Esophagus muscularis mucosa (tissue), 4 donors: ENCODE results near the gene AP2A1. TPM values are rescaled to one million over a fixed set of nuclear protein-coding genes. Genes with fewer than 3 reads are reported as not detected.

Experiments
- DNase-seq: peaks from one replicate; pipeline ENCODE4 v3.0.0-alpha.2; 2017; ENCODE audit errors: extremely low spot score
- H3K27ac ChIP-seq, 4 donors: fragments of 200-600 bp; sonication (generic); replicated peaks in 1 of 4; 1 replicate in 3 of 4; 2 replicates in 1 of 4; pipeline ENCODE4 v1.5.1; 2016 to 2019; ENCODE audit warnings: mild to moderate bottlenecking in 1 of 4
- H3K27me3 ChIP-seq, 4 donors: fragments of 200-600 bp; sonication (generic); one replicate each; pipeline versions ENCODE4 v1.5.1 to v1.6.0; 2016 to 2019
- H3K36me3 ChIP-seq, 4 donors: fragments of 200-600 bp; sonication (generic); one replicate each; pipeline ENCODE4 v1.5.1; 2016 to 2019
- H3K4me1 ChIP-seq, 4 donors: fragments of 200-600 bp; sonication (generic); one replicate each; pipeline ENCODE4 v1.5.1; 2016 to 2019
- H3K4me3 ChIP-seq, 4 donors: fragments of 200-600 bp; sonication (generic); 1 replicate in 2 of 4; 2 replicates in 2 of 4; pipeline ENCODE4 v1.5.1; 2016 to 2019; ENCODE audit warnings: mild to moderate bottlenecking in 4 of 4, moderate library complexity in 1 of 4
- H3K9me3 ChIP-seq, 4 donors: fragments of 200-600 bp; sonication (generic); 1 replicate in 3 of 4; 2 replicates in 1 of 4; pipeline ENCODE4 v1.5.1; 2016 to 2019
- EP300 ChIP-seq: sonication (generic); formaldehyde crosslinking; IDR thresholded peaks from one replicate; pipeline ENCODE4 v1.6.1; 2017; ENCODE audit warnings: antibody characterized with exemption
- POLR2A ChIP-seq: fragments of 450-650 bp; IDR thresholded peaks from one replicate; pipeline ENCODE4 v1.6.1; 2017; ENCODE audit warnings: antibody characterized with exemption, moderate library complexity, mild to moderate bottlenecking, low read depth
- POLR2AphosphoS5 ChIP-seq, 2 donors: sonication (generic); formaldehyde crosslinking; IDR thresholded peaks; one replicate each; pipeline ENCODE4 v1.6.1; 2017; ENCODE audit warnings: antibody characterized with exemption in 2 of 2
- WGBS: methylation state at CpG from one replicate; pipeline ENCODE4 v1.1.5; 2018; 5-methylcytosine and 5-hydroxymethylcytosine counted together
- intact Hi-C: fragments of 100-400 bp; cut with DNase I; formaldehyde crosslinking; loops from one replicate; pipeline ENCODE4 v1.15.1; 2023
- total RNA-seq, 4 donors: library from RNA; depleted of rRNA; stranded (reverse); fragments of >200 nt; gene quantifications; one replicate each; pipeline versions ENCODE4 v1.1.0 to v1.2.1, GENCODE V29; 2016
- TF ChIP-seq, protein P1 (sequence below), 3 experiments: fragments of 200-600 bp in 2 of 3; fragments of 450-650 bp in 1 of 3; sonication (generic) in 2 of 3; IDR thresholded peaks; one replicate each; pipeline ENCODE4 v1.5.1; 2017 to 2019; ENCODE audit warnings: antibody characterized with exemption in 3 of 3, mild to moderate bottlenecking in 2 of 3, moderate library complexity in 1 of 3

Gene AP2A1
- total RNA-seq, 4 donors from 2014 or later: 56.9 to 114 (median 87.8) TPM

DNA sequence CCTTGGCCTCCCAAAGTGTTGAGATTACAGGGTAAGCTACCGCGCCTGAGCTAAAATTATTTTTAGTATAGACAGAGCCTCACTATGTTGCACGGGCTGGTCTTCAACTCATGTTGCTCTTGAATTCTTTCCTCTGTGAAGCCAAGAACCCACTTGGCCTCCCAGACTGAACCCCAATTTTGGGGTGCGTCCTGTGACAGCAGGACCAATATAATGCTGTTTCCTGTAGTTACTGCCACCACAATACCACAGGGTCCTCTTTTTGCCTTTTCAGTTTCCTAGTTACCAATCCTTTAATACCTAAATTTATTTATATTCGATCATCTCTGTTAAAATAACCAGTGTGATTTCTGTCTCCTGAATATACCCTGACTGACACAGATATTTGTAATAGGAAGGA is 36.6 kb upstream of the AP2A1 start:
- Histone ChIP-seq H3K4me1 (no peaks in the 10 kb centered on the region), H3K36me3 (no peaks in the 10 kb centered on the region), H3K4me3 (no peak overlapping the region), H3K27ac (no peak overlapping the region), H3K9me3 (no peaks in the 10 kb centered on the region), H3K27me3 (no peaks in the 10 kb centered on the region)
- DNase-seq: no peak
- TF ChIP-seq POLR2AphosphoS5 (IDR thresholded peaks at IDR 0.05): no peak
- no peak for TF ChIP-seq POLR2A
- TF ChIP-seq, protein P1, sequence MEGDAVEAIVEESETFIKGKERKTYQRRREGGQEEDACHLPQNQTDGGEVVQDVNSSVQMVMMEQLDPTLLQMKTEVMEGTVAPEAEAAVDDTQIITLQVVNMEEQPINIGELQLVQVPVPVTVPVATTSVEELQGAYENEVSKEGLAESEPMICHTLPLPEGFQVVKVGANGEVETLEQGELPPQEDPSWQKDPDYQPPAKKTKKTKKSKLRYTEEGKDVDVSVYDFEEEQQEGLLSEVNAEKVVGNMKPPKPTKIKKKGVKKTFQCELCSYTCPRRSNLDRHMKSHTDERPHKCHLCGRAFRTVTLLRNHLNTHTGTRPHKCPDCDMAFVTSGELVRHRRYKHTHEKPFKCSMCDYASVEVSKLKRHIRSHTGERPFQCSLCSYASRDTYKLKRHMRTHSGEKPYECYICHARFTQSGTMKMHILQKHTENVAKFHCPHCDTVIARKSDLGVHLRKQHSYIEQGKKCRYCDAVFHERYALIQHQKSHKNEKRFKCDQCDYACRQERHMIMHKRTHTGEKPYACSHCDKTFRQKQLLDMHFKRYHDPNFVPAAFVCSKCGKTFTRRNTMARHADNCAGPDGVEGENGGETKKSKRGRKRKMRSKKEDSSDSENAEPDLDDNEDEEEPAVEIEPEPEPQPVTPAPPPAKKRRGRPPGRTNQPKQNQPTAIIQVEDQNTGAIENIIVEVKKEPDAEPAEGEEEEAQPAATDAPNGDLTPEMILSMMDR (IDR thresholded peaks at IDR 0.05): no peak
- TF ChIP-seq EP300: no peak
- intact Hi-C loops: no loop called here
- WGBS: 77% methylated on average over 5 of the region's 5 CpGs

DNA sequence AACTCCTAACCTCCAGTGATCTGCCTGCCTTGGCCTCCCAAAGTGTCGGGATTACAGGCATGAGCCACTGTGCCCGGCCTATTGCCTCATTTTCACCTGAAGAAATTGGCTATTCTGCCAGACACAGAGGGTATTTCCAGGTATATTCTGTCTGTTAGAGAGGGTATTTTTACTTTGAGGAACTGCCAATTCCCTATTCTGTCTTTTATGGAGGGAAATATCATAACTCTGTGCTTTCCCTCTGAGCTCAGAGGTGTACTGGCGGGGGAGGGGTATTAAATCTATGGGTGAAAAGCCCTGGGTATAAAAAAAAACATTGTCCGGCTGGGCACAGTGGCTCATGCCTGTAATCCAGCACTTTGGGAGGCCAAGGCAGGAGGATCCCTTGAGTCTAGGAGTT is 28.5 kb upstream of the AP2A1 start:
- Histone ChIP-seq H3K4me1 (no peaks in the 10 kb centered on the region), H3K36me3 (no peaks in the 10 kb centered on the region), H3K9me3 (no peaks in the 10 kb centered on the region), H3K27me3 (no peaks in the 10 kb centered on the region), H3K4me3 (no peak overlapping the region), H3K27ac (no peak overlapping the region)
- intact Hi-C loops: no loop called here
- no peak for TF ChIP-seq POLR2AphosphoS5 (IDR thresholded peaks at IDR 0.05)
- no peak for TF ChIP-seq POLR2A
- TF ChIP-seq EP300: no peak
- TF ChIP-seq, protein P1 (IDR thresholded peaks at IDR 0.05): no peak
- DNase-seq: no peak
- 85% methylated on average over 4 of the region's 4 CpGs for WGBS

GRCh38 chr19:49739098-49739497 is 27.7 kb upstream of the AP2A1 start:
- intact Hi-C loops: no loop called here
- H3K27me3 ChIP-seq: no peaks in the 10 kb centered on the region
- H3K4me1 ChIP-seq: no peaks in the 10 kb centered on the region
- no peak for DNase-seq
- H3K36me3 ChIP-seq: no peaks in the 10 kb centered on the region
- no peaks in the 10 kb centered on the region for H3K9me3 ChIP-seq
- 86% methylated on average over 1 of the region's 1 CpG for WGBS
- H3K27ac ChIP-seq: no peak overlapping the region
- no peak overlapping the region for H3K4me3 ChIP-seq
- TF ChIP-seq POLR2A (no peak), POLR2AphosphoS5 (IDR thresholded peaks at IDR 0.05) (no peak), EP300 (no peak)
- TF ChIP-seq, protein P1 (IDR thresholded peaks at IDR 0.05): no peak

DNA sequence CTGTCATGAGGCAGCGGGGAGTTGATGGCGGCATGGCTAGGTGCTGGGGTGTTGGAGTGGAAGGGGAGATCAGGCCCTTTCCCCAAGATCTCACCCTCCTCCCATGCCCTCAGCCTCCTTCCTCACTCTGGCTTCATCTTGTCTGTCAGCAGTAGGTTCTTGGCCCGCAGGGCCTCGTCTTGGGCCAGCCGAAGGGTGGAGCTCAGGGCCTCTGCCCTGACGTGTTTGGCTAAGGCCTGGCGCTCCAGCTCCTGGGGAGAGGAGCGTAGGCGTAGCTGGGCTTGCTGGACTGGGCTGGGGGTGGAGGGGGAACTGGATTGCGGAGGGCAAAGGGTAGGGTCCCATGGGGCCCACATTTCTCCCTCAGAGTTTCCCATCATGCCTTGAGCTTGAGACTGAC is 26.9 kb upstream of the AP2A1 start:
- Histone ChIP-seq H3K9me3 (no peaks in the 10 kb centered on the region), H3K36me3 (no peaks in the 10 kb centered on the region), H3K27me3 (no peaks in the 10 kb centered on the region), H3K27ac (no peak overlapping the region), H3K4me3 (no peak overlapping the region), H3K4me1 (no peaks in the 10 kb centered on the region)
- no peak for DNase-seq
- 91% methylated on average over 8 of the region's 10 CpGs for WGBS
- TF ChIP-seq, protein P1 (IDR thresholded peaks at IDR 0.05): no peak
- TF ChIP-seq EP300 (no peak), POLR2AphosphoS5 (IDR thresholded peaks at IDR 0.05) (no peak), POLR2A (no peak)
- intact Hi-C loops: no loop called here

DNA sequence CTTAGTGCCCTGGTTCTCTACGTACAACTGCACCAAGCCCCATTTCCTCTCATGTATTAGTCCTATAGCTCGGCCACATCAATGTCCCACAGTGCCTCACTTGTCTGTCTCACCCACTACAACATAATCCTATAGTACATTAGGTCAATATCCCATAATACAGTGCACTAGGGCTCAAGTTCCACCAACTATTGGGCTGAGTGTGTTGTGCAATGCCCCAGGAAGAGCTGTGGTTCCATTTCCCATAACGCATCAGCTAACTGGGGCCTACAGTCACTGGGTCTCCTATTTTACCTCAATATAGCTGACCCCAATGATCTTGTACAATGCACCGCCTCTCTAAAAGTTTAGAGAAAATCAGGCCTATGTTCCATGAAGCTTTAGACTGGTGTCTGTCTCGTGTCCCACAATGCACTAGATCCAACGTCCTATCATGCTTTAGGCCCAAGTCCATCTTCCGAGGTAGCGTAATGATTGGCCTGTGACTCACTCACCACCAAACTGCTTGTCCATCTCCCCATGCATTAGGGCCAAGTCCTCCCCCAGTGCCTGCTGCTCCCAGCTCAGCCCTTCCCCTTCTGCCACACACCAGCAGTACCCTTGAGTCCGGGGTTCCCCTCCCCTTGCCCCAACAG is 25.5 kb upstream of the AP2A1 start:
- Histone ChIP-seq H3K27me3 (no peaks in the 10 kb centered on the region), H3K4me3 (no peak overlapping the region), H3K27ac (no peak overlapping the region), H3K9me3 (no peaks in the 10 kb centered on the region), H3K36me3 (no peaks in the 10 kb centered on the region), H3K4me1 (peaks cover 0 to 5% (median 1%) of the 10 kb centered on the region in 4 donors)
- no peak for DNase-seq
- intact Hi-C loops: no loop called here
- 90% methylated on average over 7 of the region's 9 CpGs for WGBS
- TF ChIP-seq POLR2AphosphoS5 (IDR thresholded peaks at IDR 0.05) (no peak), POLR2A (no peak), EP300 (no peak)
- TF ChIP-seq, protein P1 (IDR thresholded peaks at IDR 0.05): no peak
